GM19035 (cell line): ENCODE data around the gene MUC5B.
"Not testable (repeated sequence)": the region's sequence is repeated elsewhere in the genome, so short reads cannot be mapped to it uniquely, and the experiment has no call there.

ENCODE experiments used
- ATAC-seq: cut with Tn5 transposase; IDR thresholded peaks from one replicate; pipeline ENCODE4 v1.9.1; 2021; ENCODE audit not compliant: unreplicated experiment

The MUC5B gene

DNA sequence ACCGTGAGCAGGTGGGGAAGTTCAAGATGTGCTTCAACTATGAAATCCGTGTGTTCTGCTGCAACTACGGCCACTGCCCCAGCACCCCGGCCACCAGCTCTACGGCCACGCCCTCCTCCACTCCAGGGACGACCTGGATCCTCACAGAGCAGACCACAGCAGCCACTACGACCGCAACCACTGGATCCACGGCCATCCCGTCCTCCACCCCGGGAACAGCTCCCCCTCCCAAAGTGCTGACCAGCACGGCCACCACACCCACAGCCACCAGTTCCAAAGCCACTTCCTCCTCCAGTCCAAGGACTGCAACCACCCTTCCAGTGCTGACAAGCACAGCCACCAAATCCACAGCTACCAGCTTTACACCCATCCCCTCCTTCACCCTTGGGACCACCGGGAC lies 22.9 kb downstream of the MUC5B start:
- not testable (repeated sequence) for ATAC-seq

DNA sequence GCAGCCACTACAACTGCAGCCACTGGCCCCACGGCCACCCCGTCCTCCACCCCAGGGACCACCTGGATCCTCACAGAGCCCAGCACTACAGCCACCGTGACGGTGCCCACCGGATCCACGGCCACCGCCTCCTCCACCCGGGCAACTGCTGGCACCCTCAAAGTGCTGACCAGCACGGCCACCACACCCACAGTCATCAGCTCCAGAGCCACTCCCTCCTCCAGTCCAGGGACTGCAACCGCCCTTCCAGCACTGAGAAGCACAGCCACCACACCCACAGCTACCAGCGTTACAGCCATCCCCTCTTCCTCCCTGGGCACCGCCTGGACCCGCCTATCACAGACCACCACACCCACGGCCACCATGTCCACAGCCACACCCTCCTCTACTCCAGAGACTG lies 23.4 kb downstream of the MUC5B start:
- not testable (repeated sequence) for ATAC-seq

DNA sequence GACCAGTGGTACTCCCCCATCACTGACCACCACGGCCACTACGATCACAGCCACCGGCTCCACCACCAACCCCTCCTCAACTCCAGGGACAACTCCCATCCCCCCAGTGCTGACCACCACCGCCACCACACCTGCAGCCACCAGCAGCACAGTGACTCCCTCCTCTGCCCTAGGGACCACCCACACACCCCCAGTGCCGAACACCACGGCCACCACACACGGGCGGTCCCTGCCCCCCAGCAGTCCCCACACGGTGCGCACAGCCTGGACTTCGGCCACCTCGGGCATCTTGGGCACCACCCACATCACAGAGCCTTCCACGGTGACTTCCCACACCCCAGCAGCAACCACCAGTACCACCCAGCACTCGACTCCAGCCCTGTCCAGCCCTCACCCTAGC lies 24.2 kb downstream of the MUC5B start:
- ATAC-seq, result not testable (repeated sequence)

DNA sequence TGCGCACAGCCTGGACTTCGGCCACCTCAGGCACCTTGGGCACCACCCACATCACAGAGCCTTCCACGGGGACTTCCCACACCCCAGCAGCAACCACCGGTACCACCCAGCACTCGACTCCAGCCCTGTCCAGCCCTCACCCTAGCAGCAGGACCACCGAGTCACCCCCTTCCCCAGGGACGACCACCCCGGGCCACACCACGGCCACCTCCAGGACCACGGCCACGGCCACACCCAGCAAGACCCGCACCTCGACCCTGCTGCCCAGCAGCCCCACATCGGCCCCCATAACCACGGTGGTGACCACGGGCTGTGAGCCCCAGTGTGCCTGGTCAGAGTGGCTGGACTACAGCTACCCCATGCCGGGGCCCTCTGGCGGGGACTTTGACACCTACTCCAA lies 26.1 kb downstream of the MUC5B start:
- not testable (repeated sequence) for ATAC-seq

DNA sequence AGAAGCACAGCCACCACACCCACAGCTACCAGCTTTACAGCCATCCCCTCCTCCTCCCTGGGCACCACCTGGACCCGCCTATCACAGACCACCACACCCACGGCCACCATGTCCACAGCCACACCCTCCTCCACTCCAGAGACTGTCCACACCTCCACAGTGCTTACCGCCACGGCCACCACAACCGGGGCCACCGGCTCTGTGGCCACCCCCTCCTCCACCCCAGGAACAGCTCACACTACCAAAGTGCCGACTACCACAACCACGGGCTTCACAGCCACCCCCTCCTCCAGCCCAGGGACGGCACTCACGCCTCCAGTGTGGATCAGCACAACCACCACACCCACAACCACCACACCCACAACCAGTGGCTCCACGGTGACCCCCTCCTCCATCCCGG lies 27.5 kb downstream of the MUC5B start:
- ATAC-seq, result not testable (repeated sequence)

DNA sequence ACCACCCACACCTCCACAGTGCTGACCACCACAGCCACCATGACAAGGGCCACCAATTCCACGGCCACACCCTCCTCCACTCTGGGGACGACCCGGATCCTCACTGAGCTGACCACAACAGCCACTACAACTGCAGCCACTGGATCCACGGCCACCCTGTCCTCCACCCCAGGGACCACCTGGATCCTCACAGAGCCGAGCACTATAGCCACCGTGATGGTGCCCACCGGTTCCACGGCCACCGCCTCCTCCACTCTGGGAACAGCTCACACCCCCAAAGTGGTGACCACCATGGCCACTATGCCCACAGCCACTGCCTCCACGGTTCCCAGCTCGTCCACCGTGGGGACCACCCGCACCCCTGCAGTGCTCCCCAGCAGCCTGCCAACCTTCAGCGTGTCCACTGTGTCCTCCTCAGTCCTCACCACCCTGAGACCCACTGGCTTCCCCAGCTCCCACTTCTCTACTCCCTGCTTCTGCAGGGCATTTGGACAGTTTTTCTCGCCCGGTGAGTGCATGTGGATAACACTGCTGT lies 28.4 kb downstream of the MUC5B start:
- no peak for ATAC-seq

DNA sequence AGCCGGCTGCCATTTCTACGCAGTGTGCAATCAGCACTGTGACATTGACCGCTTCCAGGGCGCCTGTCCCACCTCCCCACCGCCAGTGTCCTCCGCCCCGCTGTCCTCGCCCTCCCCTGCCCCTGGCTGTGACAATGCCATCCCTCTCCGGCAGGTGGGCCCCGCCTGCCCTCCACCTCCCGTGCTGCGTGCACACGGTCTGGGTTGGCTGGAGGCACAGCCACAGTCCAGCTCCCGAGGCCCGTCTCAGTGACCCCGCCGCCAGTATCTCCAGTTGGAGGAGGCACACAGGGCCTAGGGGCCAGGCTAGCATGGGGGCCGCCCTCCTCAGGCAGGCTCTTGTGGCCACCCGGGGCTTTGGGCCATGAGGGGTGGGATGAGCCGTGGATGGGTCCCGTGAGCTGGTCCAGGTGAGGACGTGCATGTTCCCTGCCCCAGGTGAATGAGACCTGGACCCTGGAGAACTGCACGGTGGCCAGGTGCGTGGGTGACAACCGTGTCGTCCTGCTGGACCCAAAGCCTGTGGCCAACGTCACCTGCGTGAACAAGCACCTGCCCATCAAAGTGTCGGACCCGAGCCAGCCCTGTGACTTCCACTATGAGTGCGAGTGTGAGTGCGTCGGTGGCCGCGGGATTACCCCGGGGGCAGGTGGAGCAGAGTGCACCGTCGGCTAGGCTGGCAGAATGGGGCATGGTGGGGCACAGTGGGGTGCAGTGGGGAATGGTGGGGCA lies 29.7 kb downstream of the MUC5B start:
- ATAC-seq, result no peak

DNA sequence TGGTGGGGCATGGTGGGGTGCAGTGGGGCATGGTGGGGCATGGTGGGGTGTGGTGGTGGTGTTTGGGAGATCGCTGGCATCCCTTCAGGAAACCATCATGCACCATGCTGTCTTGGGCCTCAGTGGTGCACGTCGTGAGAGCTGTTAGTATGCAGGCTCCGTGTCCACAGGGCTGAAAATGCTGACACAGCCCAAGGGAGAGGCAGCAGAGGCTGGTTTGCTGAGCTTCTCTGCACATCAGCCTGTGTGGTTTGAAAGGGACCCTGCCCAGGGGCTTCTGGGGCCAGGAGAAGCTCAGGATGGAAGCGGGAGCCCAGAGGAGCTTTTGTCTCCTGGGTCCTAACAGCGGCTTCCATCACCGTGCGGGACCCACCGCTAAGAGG lies 30.2 kb downstream of the MUC5B start:
- ATAC-seq, result no peak

DNA sequence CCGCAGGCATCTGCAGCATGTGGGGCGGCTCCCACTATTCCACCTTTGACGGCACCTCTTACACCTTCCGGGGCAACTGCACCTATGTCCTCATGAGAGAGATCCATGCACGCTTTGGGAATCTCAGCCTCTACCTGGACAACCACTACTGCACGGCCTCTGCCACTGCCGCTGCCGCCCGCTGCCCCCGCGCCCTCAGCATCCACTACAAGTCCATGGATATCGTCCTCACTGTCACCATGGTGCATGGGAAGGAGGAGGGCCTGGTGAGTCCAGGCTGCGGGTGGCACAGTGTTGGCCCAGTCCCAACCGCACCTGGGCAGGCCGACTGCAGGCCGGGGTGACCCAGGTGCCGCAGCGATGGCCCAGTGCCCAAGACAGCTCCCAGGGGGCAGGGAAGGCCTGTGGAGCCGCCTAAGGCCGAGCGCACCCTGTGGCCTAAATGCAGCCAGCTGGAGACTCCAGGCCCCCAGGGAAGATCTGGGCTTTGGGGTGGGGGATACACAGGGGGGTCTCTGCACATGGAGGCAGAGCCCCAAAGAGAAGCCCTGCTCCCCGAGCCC lies 31.3 kb downstream of the MUC5B start:
- no peak for ATAC-seq

DNA sequence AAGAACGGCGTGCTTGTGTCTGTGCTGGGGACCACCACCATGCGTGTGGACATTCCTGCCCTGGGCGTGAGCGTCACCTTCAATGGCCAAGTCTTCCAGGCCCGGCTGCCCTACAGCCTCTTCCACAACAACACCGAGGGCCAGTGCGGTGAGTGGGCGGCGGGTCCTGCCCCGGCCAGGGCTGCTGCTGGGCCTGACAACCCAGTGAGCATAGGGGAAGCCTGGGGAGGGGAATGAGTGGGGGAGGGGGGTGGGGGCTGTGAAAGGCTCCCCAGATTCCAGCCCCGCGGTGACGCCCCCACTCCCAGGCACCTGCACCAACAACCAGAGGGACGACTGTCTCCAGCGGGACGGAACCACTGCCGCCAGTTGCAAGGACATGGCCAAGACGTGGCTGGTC lies 31.9 kb downstream of the MUC5B start:
- ATAC-seq, result no peak

DNA sequence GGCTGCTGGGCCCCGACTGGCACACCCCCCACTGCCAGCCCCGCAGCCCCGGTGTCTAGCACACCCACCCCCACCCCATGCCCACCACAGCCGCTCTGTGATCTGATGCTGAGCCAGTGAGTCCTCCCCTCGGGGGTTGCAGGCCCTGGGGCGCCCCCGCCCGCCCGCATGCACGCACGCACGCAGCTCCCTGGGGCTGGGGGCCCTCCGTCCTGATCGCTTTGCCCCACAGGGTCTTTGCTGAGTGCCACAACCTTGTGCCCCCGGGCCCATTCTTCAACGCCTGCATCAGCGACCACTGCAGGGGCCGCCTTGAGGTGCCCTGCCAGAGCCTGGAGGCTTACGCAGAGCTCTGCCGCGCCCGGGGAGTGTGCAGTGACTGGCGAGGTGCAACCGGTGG lies 32.3 kb downstream of the MUC5B start:
- no peak for ATAC-seq

DNA sequence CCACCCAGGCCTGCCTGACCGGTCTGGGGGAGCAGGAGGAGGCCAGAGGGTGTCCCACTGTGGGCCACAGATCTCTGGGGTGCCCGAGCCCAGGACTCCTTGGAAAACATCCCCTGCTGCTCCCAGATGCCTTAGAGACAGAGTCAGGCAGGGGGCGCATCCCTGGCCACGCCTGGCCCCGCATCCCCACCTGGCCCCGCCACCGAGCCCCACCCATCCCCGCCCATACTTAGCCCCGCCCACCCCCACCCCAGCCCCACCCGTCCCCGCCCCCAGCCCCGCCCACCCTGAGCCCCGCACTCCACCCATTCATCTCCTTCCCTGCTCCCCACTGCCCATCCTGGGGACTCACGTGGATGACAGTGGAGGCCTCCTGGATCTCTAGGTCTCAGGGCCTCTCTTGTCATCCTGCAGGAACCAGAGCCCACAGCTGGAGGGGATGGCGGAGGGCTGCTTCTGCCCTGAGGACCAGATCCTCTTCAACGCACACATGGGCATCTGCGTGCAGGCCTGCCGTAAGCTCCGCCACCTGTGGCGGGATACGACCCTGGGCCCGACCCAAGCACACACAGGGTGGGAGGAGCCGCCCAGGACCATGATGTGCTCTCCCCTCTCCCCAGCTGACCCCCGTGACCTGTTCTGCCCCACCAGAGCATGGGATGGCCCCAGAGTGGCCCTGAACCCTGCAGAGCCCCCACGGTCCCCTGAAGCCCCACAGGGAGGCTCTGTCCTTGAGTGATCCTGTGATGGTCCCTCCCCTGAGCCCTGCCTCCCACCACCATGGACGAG lies 33.6 kb downstream of the MUC5B start:
- no peak for ATAC-seq

DNA sequence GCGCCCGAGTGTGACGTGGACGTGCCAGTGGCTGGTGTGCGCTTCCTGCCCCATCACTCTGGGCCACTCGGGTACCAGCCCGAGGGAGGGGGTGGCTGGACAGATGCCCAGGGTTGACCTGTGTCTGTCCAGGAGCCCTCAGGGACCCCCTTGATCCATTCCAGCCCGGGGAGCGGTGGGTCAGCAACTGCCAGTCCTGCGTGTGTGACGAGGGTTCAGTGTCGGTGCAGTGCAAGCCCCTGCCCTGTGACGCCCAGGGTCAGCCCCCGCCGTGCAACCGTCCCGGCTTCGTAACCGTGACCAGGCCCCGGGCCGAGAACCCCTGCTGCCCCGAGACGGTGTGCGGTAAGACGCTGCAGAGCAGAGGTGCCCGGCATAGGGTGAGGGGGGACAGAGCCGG lies 34.5 kb downstream of the MUC5B start:
- ATAC-seq, result no peak

DNA sequence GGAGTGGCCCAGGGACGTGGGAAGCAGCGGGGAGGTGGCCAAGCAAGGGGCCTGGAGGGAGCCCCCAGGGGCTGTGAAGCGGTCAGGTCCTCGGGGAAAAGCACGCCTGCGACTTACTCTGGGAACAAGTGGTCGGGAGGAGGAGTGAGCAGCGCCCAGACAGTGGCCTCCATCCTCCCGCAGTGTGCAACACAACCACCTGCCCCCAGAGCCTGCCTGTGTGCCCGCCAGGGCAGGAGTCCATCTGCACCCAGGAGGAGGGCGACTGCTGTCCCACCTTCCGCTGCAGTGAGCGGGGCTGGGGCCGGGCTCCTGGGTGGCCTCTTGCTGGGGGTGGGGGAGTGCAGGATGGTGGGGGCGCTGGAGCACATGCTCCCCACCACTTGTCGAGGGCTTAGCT lies 35.0 kb downstream of the MUC5B start:
- no peak for ATAC-seq

DNA sequence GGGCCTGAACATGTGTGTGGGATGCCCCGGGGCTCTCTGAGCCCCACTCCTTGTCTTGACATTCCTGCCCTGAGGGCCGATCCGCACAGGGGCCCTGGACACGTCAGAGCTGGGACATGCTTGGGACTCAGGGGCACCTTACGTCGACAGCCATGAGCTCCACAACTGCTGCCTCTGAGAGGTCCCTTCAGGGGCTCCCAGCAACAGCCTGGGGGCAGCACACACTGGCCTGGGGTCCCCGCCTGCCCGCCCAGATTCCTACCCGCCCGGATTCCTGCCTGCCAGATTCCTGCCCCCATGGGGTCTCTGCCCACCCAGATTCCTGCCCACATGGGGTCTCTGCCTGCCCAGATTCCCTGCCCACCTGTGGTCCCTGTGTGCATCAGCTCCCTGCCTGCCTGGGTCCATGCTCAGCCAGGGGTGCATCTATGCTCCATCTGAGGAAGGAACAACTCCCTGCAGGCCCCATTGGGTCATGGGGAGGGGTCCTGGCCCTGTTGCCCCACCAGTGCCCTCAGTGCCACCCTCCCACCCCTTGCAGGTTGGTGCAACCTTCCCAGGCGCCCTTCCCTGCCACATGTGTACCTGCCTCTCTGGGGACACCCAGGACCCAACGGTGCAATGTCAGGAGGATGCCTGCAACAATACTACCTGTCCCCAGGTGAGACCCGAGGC lies 35.7 kb downstream of the MUC5B start:
- ATAC-seq, result no peak

DNA sequence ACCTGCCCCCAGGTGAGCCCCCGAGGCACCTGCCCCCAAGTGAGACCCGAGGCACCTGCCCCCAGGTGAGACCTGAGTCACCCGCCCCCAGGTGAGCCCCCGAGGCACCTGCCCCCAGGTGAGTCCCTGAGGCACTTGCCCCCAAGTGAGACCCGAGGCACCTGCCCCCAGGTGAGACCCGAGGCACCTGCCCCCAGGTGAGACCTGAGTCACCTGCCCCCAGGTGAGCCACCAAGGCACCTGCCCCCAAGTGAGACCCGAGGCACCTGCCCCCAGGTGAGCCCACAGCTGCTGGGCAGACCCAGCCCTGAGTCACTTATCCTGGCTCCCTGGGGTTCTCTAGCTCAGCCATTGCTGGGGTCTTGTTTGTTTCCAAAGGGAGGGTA lies 36.2 kb downstream of the MUC5B start:
- ATAC-seq, result no peak

DNA sequence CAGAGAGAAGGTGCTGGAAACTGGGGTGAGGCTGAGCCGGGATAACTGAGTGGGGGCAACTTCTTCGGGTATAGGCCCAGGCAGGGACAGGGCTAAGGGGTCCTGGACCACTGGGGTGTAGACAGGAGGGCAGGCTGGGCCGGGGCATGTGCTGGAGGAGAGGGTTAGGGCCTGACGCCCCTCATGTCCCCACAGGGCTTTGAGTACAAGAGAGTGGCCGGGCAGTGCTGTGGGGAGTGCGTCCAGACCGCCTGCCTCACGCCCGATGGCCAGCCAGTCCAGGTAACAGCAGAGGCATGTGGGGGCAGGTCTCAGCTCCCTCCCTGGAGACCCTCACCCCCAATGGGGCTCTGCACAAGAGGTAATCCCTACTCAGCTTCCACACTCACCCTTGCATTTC lies 36.7 kb downstream of the MUC5B start:
- no peak for ATAC-seq

DNA sequence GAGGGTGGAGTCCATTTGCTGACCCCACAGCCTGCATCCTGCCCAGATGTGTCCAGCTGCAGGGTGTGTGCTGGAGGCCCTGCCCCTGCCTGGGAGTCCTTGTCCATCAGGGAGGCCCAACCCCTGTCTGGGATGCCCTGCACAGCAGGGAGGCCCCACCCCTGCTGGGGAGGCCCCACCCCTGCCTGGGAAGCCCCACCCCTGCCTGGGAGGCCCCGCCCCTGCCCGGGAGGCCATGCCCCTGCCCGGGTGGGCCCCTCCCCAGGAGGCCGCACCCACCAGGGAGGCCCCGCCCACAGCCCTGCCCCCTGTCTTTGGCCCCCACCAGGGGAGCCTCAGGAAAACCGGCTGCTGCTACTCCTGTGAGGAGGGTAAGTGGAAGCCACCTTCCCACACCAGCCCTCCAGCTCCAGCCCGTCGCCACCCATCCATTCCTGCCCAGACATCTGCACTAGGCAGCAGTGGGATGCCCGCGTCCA lies 37.2 kb downstream of the MUC5B start:
- ATAC-seq, result no peak

DNA sequence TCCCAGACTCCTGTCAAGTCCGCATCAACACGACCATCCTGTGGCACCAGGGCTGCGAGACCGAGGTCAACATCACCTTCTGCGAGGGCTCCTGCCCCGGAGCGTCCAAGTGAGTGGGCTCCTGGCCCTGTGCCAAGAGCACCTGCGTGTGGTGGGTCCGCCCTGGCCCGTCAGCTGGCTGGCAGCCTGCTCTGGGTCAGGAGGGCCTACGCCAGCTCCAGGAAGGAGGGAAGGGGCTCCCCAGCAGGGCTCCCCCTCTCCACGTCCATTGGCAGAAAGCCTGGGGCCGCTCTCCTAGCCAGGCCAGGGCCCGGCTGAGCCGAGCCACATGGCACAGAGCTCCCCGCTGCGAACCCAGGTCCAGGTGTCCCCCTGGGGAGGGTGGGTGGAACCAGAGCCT lies 37.8 kb downstream of the MUC5B start:
- no peak for ATAC-seq

DNA sequence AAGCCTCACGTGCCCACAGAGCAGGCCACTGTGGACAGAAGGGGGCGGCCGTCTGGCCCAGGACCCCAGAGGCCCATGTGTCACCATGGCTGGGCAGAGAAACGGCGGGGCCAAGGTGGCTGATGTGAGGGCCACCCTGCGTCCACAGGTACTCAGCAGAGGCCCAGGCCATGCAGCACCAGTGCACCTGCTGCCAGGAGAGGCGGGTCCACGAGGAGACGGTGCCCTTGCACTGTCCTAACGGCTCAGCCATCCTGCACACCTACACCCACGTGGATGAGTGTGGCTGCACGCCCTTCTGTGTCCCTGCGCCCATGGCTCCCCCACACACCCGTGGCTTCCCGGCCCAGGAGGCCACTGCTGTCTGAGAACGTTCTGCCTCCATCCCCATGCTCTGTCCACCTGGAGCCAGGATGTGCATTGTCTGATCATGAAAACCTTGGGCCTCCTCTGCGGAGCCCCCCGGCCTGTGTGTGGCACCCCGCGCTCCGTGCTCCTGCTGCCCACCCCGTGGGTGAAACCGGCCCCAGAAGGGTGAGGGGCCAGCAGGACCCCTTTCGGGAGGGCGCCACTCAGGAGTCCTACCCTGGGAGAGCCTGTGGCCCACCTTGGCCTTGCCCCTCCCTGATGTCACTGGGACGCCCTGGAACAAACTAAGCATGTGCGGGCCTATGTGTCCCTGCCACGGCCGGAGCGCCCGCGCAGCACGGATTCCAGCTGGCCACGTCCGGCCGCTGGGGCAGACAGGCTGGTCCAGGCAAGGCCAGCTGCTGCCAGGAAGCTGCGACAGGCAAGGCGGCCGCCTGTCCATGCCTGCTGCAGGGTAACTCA lies 38.6 kb downstream of the MUC5B start:
- ATAC-seq, result no peak
